Muscle layer of duodenum (tissue), 2 donors: ENCODE measurements around the gene DNAAF1.
"Not testable (repeated sequence)": the region's sequence is repeated elsewhere in the genome, so short reads cannot be mapped to it uniquely, and the experiment has no call there.

Experiments
- H3K27ac ChIP-seq: one replicate; pipeline ENCODE4 v1.7.0; 2013; ENCODE audit warnings: mild to moderate bottlenecking, low read length
- H3K27me3 ChIP-seq: one replicate; pipeline ENCODE4 v1.7.0; 2013; ENCODE audit warnings: low read depth, mild to moderate bottlenecking, control low read depth, low read length
- H3K36me3 ChIP-seq, 2 donors: one replicate each; pipeline ENCODE4 v1.7.0; 2013; ENCODE audit warnings: low read length in 2 of 2, control low read depth in 1 of 2, mild to moderate bottlenecking in 1 of 2; ENCODE audit not compliant: insufficient read depth in 2 of 2, control insufficient read depth in 1 of 2
- H3K4me1 ChIP-seq, 2 donors: one replicate each; pipeline ENCODE4 v1.7.0; 2013; ENCODE audit warnings: low read length in 2 of 2, mild to moderate bottlenecking in 2 of 2, control low read depth in 1 of 2, moderate library complexity in 1 of 2; ENCODE audit not compliant: insufficient read depth in 2 of 2, control insufficient read depth in 1 of 2
- H3K4me3 ChIP-seq, 2 donors: one replicate each; pipeline ENCODE4 v1.7.0; 2013; ENCODE audit warnings: low read length in 2 of 2, low read depth in 1 of 2, mild to moderate bottlenecking in 1 of 2
- H3K9me3 ChIP-seq, 2 donors: one replicate each; pipeline ENCODE4 v1.7.0; 2013; ENCODE audit warnings: low read length in 2 of 2, control low read depth in 1 of 2, mild to moderate bottlenecking in 1 of 2; ENCODE audit not compliant: control insufficient read depth in 1 of 2
- donor health status: healthy.

The DNAAF1 gene

DNA sequence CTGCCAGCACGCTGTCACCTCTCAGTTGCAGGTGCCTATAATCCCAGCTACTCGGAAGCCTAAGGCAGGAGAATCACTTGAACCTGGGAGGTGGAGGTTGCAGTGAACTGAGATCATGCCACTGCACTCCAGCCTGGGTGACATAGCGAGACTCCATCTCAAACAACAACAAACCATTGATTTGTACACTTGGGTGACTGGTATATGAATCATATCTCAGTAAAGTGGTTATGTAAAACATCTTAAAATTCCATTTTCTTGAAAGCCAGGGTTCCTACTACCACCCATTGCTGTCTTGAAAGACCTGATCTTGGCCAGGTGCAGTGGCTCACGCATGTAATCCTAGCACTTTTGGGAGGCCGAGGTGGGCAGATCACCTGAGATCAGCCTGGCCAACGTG lies 60.0 kb downstream of the DNAAF1 start:
- not testable (repeated sequence) for H3K4me3 ChIP-seq, H3K27ac ChIP-seq, H3K27me3 ChIP-seq, H3K36me3 ChIP-seq, H3K9me3 ChIP-seq, H3K4me1 ChIP-seq

DNA sequence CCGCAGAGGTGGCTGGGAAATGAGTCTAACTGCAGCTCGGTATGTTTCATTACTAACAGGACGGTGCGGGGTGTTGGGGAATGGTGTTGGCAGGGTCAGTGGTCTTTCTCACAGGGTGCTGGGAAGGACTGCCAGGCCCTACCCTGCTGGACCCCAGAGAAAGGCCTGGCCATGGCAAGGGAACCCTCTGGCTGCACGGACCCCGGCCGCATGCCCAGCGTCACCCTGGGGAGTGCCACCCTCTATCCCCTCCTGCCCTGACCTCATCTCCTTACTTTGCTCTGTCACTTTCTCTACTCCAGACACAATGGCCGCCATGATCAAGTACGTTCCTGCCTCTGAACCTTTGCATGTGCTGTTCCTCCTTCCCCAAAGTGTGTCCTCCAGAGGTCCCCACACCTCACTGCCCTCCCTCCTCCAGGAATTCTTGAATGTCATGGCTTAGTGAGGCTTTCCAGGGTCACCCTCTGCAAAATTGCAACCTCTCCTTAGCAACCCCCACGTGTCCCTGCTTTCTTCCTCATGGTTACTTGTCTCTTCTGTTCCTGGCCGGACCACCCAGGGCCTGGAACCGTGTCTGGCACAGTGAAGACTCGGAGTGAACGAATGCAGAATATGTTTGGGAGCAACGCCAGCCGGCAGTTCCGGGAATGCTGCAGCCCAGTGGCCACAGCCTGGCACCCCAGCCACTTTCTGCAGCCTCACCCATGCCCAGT lies 61.0 kb downstream of the DNAAF1 start:
- no peak overlapping the region for H3K27ac ChIP-seq
- H3K9me3 ChIP-seq, result no peaks in the 10 kb centered on the region
- H3K4me1 ChIP-seq, result no peaks in the 10 kb centered on the region
- no peaks in the 10 kb centered on the region for H3K27me3 ChIP-seq
- H3K36me3 ChIP-seq, result no peaks in the 10 kb centered on the region
- no peak overlapping the region for H3K4me3 ChIP-seq

DNA sequence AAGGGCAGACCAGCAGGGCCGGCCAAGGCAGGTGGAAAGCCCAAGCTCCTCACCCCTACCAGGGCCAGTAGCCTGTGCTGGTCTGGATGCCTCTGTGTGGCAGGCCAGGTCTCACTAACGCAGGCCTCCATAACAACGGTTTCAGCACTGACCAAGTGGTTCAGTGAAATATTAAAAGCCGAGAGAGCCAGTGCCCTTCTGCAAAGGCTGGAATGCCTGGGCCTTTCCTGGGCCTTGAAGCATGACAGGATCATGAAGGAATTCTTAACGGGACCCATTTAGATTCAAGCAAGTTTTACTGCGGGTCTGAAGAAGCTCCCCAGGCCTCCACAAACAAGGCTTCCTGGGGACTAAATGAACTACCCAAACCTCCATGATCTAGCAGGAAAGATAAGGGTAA lies 62.1 kb downstream of the DNAAF1 start:
- Histone ChIP-seq H3K27me3 (no peaks in the 10 kb centered on the region), H3K27ac (no peak overlapping the region), H3K4me1 (no peaks in the 10 kb centered on the region), H3K9me3 (no peaks in the 10 kb centered on the region), H3K36me3 (no peaks in the 10 kb centered on the region), H3K4me3 (no peak overlapping the region)

DNA sequence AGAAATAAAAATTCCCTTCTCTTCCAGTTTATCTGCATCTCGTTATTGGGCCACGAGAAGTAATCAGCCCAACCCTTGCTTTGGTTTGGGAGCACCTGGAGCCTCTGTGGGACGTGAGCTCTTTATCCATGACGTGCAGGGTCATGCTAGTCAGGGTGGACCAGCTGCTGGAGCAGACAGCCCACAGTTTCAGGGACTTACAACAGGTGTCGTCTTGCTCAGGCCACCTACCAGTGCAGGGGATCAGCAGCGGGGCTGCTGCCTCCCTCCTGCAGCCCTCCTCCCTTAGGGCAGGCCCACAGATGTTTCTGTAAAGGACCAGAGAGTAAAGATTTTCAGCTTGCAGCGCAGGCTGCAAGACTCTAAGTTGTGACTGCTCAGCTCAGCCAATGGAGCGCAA lies 62.8 kb downstream of the DNAAF1 start:
- Histone ChIP-seq H3K4me3 (no peak overlapping the region), H3K27me3 (no peaks in the 10 kb centered on the region), H3K36me3 (no peaks in the 10 kb centered on the region), H3K4me1 (no peaks in the 10 kb centered on the region), H3K9me3 (no peaks in the 10 kb centered on the region), H3K27ac (no peak overlapping the region)

DNA sequence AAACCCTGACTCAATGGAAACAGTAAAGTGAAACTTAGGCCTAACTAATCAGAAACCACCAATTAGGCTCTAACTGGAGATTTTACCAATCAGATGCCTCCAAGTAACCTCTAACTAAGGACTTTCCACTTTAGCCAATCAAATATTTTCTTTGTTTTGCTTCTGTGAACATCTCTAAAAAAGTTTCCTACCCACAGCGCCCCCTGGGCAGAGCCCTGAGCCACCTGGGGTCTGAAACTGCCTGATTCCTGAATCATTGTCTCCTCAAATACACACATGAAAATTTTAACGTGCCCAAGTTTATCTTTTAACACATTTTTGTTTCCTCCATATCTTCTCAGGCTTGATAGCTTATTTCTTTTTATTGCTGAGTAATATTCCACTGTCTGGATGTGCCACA lies 64.9 kb downstream of the DNAAF1 start:
- H3K4me3 ChIP-seq, result no peak overlapping the region
- H3K36me3 ChIP-seq, result no peaks in the 10 kb centered on the region
- no peaks in the 10 kb centered on the region for H3K27me3 ChIP-seq
- no peaks in the 10 kb centered on the region for H3K4me1 ChIP-seq
- no peaks in the 10 kb centered on the region for H3K9me3 ChIP-seq
- H3K27ac ChIP-seq, result no peak overlapping the region

DNA sequence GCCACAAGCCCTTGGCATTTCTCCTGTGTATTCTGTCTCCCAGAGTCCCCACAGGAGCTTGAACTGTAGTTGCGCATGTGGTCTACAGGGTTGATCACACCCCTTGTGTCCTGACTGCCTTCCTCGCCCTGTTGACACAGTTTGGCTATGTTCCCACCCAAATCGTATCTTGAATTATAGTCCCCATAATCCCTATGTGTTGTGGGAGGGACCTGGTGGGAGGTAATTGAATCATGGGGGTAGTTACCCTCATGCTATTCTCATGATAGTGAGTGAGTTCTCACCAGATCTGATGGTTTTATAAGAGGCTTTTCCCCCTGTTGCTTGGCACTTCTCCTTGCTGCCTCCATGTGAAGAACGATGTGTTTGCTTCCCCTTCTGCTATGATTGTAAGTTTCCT lies 67.0 kb downstream of the DNAAF1 start:
- Histone ChIP-seq H3K4me3 (no peak overlapping the region), H3K4me1 (no peaks in the 10 kb centered on the region), H3K9me3 (no peaks in the 10 kb centered on the region), H3K27ac (no peak overlapping the region), H3K27me3 (no peaks in the 10 kb centered on the region), H3K36me3 (no peaks in the 10 kb centered on the region)

DNA sequence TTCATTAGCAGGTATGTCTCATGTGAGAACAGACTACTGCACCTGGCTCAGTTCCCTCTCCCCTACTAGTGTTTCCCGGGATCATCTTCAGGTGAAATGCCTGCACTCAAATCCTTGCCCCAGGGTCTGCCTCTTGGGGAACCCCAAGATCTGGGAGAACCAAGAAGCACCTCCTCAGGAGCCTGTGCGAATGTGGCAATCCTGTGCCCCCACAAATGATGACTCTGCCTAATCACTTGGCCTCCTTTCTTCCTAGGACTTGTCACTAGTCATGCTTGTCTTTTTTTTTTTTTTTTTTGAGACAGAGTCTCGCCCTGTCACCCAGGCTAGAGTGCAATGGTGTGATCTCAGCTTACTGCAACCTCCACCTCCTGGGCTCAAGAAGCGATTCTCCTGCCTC lies 67.5 kb downstream of the DNAAF1 start:
- no peak overlapping the region for H3K4me3 ChIP-seq
- no peak overlapping the region for H3K27ac ChIP-seq
- no peaks in the 10 kb centered on the region for H3K9me3 ChIP-seq
- H3K27me3 ChIP-seq, result no peaks in the 10 kb centered on the region
- H3K4me1 ChIP-seq, result no peaks in the 10 kb centered on the region
- no peaks in the 10 kb centered on the region for H3K36me3 ChIP-seq

DNA sequence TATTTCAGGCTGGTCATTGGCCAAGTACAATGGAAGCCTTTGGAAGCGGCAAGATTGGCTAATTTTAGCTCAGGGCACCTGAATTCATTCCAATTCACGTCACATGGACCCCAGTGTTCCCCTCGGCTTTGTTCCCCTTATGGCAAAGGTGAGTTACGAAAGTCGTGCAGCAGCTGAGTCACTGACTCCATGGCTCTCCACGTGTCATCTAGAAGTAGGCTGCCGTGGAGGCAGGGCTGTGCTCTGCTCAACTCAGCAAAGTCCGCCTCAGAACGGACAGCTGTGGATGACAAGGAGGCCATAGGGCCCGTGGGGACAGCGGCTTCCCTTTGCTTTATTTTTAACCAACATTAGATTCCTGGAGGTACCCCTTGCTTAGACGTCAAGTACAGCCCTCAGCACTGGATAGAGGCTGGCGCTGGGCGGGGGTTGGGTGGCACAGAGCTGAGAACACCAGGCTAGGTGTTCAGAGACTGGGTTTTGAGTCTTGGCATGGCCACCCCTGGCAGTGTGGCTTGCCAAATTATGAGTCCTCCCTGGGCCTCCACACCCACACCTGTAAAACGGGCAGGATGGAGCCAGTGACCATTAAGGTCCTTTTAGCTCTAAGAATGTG lies 69.5 kb downstream of the DNAAF1 start:
- Histone ChIP-seq H3K27ac (no peak overlapping the region), H3K9me3 (no peaks in the 10 kb centered on the region), H3K36me3 (no peaks in the 10 kb centered on the region), H3K27me3 (no peaks in the 10 kb centered on the region), H3K4me3 (no peak overlapping the region), H3K4me1 (no peaks in the 10 kb centered on the region)

DNA sequence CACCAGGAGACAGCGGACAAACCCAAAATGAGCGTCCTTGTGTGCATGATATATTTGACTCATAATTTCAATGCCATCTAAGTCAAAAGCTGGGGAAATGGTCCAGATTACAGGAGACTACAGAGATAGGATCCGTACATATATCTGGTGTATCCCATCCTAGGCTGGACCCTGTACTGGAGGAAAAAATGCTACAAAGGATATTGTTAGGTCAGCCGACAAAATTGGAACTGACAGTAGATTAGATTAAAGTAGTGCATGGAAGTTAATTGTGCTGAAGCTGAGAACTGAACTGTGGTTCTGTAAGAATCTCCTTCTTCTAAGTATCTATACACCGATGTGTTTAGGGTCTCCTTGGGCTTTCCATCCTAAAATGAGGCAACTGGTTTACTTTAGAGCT lies 70.4 kb downstream of the DNAAF1 start:
- Histone ChIP-seq H3K4me3 (no peak overlapping the region), H3K27ac (no peak overlapping the region), H3K4me1 (no peaks in the 10 kb centered on the region), H3K36me3 (no peaks in the 10 kb centered on the region), H3K9me3 (no peaks in the 10 kb centered on the region), H3K27me3 (no peaks in the 10 kb centered on the region)

DNA sequence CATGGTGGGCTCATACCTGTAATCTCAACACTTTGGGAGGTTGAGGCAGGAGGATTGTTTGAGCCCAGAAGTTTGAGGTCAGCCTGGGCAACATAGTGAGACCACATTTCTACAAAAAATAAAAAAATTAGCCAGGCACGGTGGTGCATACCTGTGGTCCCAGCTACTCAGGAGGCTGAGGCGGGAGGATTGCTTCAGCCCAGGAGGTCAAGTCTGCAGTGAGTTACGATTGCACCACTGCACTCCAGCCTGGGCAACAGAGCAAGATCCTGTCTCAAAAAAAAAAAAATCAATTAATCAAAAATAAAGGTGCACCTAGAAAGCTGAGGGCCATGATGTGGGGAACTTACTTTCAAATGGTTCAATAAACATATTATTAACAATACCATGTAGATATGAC lies 71.0 kb downstream of the DNAAF1 start:
- H3K27me3 ChIP-seq, H3K9me3 ChIP-seq, H3K36me3 ChIP-seq, H3K4me1 ChIP-seq, H3K4me3 ChIP-seq, H3K27ac ChIP-seq: not testable (repeated sequence)

DNA sequence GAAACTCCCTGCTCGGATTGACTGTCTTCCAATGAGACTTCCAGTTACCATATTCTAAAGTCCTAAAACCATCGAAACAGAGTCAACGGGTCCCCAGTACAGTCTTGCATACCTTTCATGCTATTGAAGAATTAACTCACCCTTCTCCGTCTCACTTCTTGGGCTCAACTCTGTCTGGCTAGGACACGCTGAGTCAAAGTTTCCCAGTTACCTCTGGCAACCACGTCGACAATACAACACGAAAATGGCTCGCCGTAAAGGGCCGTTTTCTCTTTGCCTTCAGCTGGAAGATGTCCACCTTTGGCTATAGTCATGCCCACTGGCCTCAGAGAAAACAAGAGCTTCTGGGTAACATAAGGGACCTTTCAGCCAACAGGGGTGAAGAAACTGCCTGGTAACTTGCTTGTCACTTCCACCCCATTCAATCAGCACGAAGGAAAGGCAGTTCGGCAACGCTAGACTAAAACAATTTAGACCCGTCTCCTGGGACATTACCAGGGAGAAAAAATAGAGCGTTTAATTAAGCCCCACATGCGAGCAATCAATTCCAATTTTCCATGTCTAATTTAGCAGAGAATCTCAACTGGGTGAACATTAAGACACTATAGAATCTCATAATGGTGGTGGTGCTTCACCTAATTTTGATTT lies 73.2 kb downstream of the DNAAF1 start:
- H3K36me3 ChIP-seq, result no peaks in the 10 kb centered on the region
- no peak overlapping the region for H3K27ac ChIP-seq
- H3K9me3 ChIP-seq, result no peaks in the 10 kb centered on the region
- no peaks in the 10 kb centered on the region for H3K4me1 ChIP-seq
- no peaks in the 10 kb centered on the region for H3K27me3 ChIP-seq
- no peak overlapping the region for H3K4me3 ChIP-seq

DNA sequence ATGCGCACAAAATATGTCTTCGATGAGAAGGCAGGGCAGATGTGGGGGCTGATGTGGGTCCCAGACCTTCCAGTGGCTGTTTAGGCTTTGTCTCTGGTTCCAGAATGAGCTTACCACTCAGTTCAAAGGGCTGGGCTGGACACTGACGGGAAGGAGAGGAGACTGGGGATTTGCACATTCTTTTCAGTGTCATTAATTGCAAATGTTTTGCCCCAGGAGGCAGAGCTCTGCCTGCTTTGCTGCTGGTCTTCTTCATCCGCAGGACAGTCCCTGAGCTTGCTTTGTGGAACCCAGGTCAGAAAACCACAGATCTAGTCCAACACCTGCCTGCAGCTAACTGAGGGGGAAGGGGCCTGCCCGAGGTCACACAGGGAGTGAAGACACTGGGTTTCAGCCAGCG lies 73.8 kb downstream of the DNAAF1 start:
- no peak overlapping the region for H3K4me3 ChIP-seq
- H3K4me1 ChIP-seq, result no peaks in the 10 kb centered on the region
- H3K9me3 ChIP-seq, result no peaks in the 10 kb centered on the region
- H3K36me3 ChIP-seq, result no peaks in the 10 kb centered on the region
- no peak overlapping the region for H3K27ac ChIP-seq
- H3K27me3 ChIP-seq, result no peaks in the 10 kb centered on the region
